Measurements from ENCODE around the gene NPW.

The NPW gene

DNA sequence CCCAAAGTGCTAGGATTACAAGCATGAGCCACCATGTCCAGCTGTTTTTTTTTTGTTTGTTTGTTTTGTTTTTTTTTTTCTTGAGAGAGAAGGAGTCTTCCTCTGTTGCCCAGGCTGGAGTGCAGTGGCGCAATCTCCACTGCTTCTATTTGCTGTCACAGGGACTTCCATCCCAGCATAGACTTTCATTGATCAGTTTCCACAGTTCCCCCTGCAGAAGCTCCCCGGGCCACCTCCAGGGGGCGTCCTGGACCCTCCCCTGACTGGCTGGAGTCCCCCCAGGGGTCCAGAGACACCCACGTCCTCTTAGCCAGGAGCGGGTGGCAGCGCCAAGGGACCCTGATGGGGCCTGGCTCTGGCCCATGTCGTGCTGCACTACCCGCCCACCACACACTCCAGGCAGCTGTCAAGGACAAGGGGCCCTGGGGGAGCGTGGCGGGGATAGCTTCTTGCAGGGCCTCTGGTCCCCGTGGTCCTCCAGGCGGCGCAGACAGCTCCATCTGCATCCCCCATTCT, 3.1 kb upstream of the NPW start:
- H3K4me3 ChIP-seq (ENCODE audit: low read depth, low read length): no peak overlapping the region
- TF ChIP-seq CTCF (IDR thresholded peaks at IDR 0.05; ENCODE audit: low read depth, low read length): peak; percentile 38; the same call in 1 of the 2 replicates

GRCh38 chr16:2019921-2020831, 591 bp downstream of the NPW start:
- no peak overlapping the region for H3K4me3 ChIP-seq (ENCODE audit: low read depth, low read length)
- TF ChIP-seq CTCF (IDR thresholded peaks at IDR 0.05; ENCODE audit: low read depth, low read length): no peak

GRCh38 chr16:2022723-2023091, 3.1 kb downstream of the NPW start:
- peak overlapping the region; percentile 42 for H3K4me3 ChIP-seq (ENCODE audit: low read depth, low read length)

GRCh38 chr16:2023092-2024031, 3.8 kb downstream of the NPW start:
- peak; percentile 64 for TF ChIP-seq CTCF (IDR thresholded peaks at IDR 0.05; ENCODE audit: low read depth, low read length)

More at GRCh38 chr16:2022723-2023091, 3.1 kb downstream of the NPW start:
- no peak for TF ChIP-seq CTCF (IDR thresholded peaks at IDR 0.05; ENCODE audit: low read depth, low read length)

GRCh38 chr16:2024032-2024420, 4.4 kb downstream of the NPW start:
- no peak overlapping the region for H3K4me3 ChIP-seq (ENCODE audit: low read depth, low read length)
- TF ChIP-seq CTCF (IDR thresholded peaks at IDR 0.05; ENCODE audit: low read depth, low read length): no peak

More at GRCh38 chr16:2023092-2024031, 3.8 kb downstream of the NPW start:
- peak overlapping the region; percentile 42 for H3K4me3 ChIP-seq (ENCODE audit: low read depth, low read length)

- no peak for TF ChIP-seq CTCF (IDR thresholded peaks at IDR 0.05; ENCODE audit: low read depth, low read length)
- H3K4me3 ChIP-seq (ENCODE audit: low read depth, low read length): no peak overlapping the region
These were observed 5.7 kb downstream of the NPW start for GRCh38 chr16:2025251-2025650.
